ENCODE results near the gene GABRR3.

DNA sequence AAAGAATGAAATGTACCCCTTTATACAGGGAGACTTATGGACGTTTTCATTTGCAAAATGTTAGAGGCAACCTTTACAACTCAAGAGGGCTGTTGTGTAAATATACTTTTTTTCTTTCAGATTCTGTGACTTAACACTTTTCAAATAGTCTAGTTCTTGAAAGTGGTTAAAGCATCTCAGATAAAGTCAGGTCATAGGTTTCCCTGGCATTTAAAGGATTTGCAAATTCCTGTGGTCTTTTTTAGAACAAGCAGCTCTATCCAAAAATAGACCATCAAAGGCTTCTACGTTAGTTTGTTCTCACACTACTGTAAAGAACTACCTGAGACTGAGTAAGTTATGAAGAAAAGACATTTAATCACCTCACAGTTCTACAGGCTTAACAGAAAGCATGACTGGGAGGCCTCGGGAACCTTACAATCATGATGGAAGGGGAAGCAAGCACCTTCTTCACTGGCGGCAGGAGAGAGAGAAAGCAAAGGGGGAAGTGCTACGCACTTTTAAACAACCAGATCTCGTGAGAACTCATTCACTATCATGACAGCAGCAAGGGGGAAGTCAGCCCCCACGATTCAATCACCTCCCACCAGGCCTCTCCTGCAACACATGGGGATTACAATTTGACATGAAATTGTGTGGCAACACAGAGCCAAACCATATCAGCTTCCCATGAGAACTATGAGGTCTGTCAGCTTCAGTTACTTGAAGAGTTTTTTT, 23.3 kb upstream of the GABRR3 start:
- TF ChIP-seq, protein P1, sequence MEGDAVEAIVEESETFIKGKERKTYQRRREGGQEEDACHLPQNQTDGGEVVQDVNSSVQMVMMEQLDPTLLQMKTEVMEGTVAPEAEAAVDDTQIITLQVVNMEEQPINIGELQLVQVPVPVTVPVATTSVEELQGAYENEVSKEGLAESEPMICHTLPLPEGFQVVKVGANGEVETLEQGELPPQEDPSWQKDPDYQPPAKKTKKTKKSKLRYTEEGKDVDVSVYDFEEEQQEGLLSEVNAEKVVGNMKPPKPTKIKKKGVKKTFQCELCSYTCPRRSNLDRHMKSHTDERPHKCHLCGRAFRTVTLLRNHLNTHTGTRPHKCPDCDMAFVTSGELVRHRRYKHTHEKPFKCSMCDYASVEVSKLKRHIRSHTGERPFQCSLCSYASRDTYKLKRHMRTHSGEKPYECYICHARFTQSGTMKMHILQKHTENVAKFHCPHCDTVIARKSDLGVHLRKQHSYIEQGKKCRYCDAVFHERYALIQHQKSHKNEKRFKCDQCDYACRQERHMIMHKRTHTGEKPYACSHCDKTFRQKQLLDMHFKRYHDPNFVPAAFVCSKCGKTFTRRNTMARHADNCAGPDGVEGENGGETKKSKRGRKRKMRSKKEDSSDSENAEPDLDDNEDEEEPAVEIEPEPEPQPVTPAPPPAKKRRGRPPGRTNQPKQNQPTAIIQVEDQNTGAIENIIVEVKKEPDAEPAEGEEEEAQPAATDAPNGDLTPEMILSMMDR (IDR thresholded peaks at IDR 0.05; ENCODE audit: poor library complexity), result no peak
- no peak for TF ChIP-seq EZH2 (IDR thresholded peaks at IDR 0.05; ENCODE audit: borderline replicate concordance)
